Small intestine (tissue), 7 donors: ENCODE measurements around the gene FARS2. TPM values are rescaled to one million over a fixed set of nuclear protein-coding genes. Genes with fewer than 3 reads are reported as not detected.

ENCODE experiments used
- DNase-seq, 2 donors: peaks; one replicate each; pipeline versions ENCODE4 v3.0.0 to v3.0.0-alpha.2; 2013
- FAIRE-seq: peaks from 2 replicates; lab custom pipeline; 2012; peaks lifted over from hg19 to GRCh38; lab: Jason Lieb, UNC
- H3K27ac ChIP-seq, 3 donors: one replicate each; pipeline ENCODE4 v1.5.1; 2013; ENCODE audit warnings: low read length in 2 of 3, mild to moderate bottlenecking in 2 of 3, control low read depth in 1 of 3, inconsistent platforms in 1 of 3, low read depth in 1 of 3, moderate library complexity in 1 of 3
- H3K27me3 ChIP-seq, 3 donors: one replicate each; pipeline ENCODE4 v1.6.1; 2013; ENCODE audit warnings: low read length in 3 of 3, inconsistent platforms in 1 of 3; ENCODE audit not compliant: control insufficient read depth in 3 of 3, insufficient read depth in 3 of 3
- H3K36me3 ChIP-seq, 3 donors: one replicate each; pipeline ENCODE4 v1.6.1; 2013; ENCODE audit warnings: low read length in 3 of 3, inconsistent platforms in 1 of 3, low read depth in 1 of 3, mild to moderate bottlenecking in 1 of 3, moderate library complexity in 1 of 3; ENCODE audit not compliant: control insufficient read depth in 3 of 3, insufficient read depth in 2 of 3
- H3K4me1 ChIP-seq, 3 donors: one replicate each; pipeline ENCODE4 v1.6.1; 2013; ENCODE audit warnings: low read length in 2 of 3, inconsistent platforms in 1 of 3, low read depth in 1 of 3, mild to moderate bottlenecking in 1 of 3, moderate library complexity in 1 of 3; ENCODE audit not compliant: control insufficient read depth in 3 of 3, insufficient read depth in 2 of 3
- H3K4me3 ChIP-seq, 3 donors: one replicate each; pipeline ENCODE4 v1.5.1; 2013; ENCODE audit warnings: low read length in 3 of 3, control low read depth in 1 of 3, inconsistent platforms in 1 of 3, low read depth in 1 of 3, mild to moderate bottlenecking in 1 of 3, moderate library complexity in 1 of 3
- H3K9me3 ChIP-seq, 2 donors: one replicate each; pipeline ENCODE4 v1.6.1; 2013; ENCODE audit warnings: low read depth in 1 of 2, low read length in 1 of 2; ENCODE audit not compliant: control insufficient read depth in 2 of 2, insufficient read depth in 1 of 2
- WGBS, 3 donors: extraction: QIAGEN DNeasy Blood & Tissue Kit; methylation state at CpG; one replicate each; pipeline ENCODE4 v1.1.7; 2013; 5-methylcytosine and 5-hydroxymethylcytosine counted together
- polyA plus RNA-seq, 4 donors: library from polyadenylated mRNA; stranded (reverse) in 3 of 4; unstranded in 1 of 4; fragments of 200-250 nt in 3 of 4; fragments of 120-200 nt in 1 of 4; gene quantifications; one replicate each; pipeline versions ENCODE4 v1.2.1 to v1.2.3, GENCODE V29; 2013
- donor health status: healthy with polysubstance abuse.
- donor health status: control.
- donor health status: control.
- donor health status: Bipolar disorder and iron deficiency.
- donor health status: healthy.

FARS2 gene
- polyA plus RNA-seq, 4 donors, result 6.0 to 16.6 (median 11.8) TPM

GRCh38 chr6:5516036-5516435, 254.7 kb downstream of the FARS2 start:
- WGBS, 3 donors, result 76 to 88% (median 85%) methylated on average over 6 of the region's 6 CpGs
- peaks cover 0 to 2% (median 0%) of the 10 kb centered on the region in 3 donors for H3K36me3 ChIP-seq
- no peaks in the 10 kb centered on the region for H3K9me3 ChIP-seq
- no peak overlapping the region for H3K4me3 ChIP-seq
- FAIRE-seq (no peak), DNase-seq (no peak)
- H3K4me1 ChIP-seq, result no peaks in the 10 kb centered on the region
- H3K27me3 ChIP-seq, result no peaks in the 10 kb centered on the region
- no peak overlapping the region for H3K27ac ChIP-seq

GRCh38 chr6:5517796-5518195, 256.5 kb downstream of the FARS2 start:
- FAIRE-seq (no peak), DNase-seq (no peak)
- 73 to 93% (median 80%) methylated on average over 2 of the region's 2 CpGs for WGBS, 3 donors
- Histone ChIP-seq H3K9me3 (no peaks in the 10 kb centered on the region), H3K4me3 (no peak overlapping the region), H3K36me3 (peaks cover 0 to 2% (median 0%) of the 10 kb centered on the region in 3 donors), H3K27ac (no peak overlapping the region), H3K27me3 (no peaks in the 10 kb centered on the region), H3K4me1 (no peaks in the 10 kb centered on the region)

- Histone ChIP-seq H3K27me3 (no peaks in the 10 kb centered on the region), H3K4me1 (no peaks in the 10 kb centered on the region), H3K36me3 (no peaks in the 10 kb centered on the region), H3K4me3 (no peak overlapping the region), H3K27ac (no peak overlapping the region), H3K9me3 (no peaks in the 10 kb centered on the region)
- DNase-seq, result no peak
- FAIRE-seq, result no peak
Observed at GRCh38 chr6:5518936-5519491, 257.7 kb downstream of the FARS2 start.

GRCh38 chr6:5520796-5521195, 259.5 kb downstream of the FARS2 start:
- no peak overlapping the region for H3K27ac ChIP-seq
- WGBS, 3 donors, result 73 to 88% (median 81%) methylated on average over 2 of the region's 2 CpGs
- H3K27me3 ChIP-seq, result no peaks in the 10 kb centered on the region
- FAIRE-seq (no peak), DNase-seq (no peak)
- H3K4me3 ChIP-seq, result no peak overlapping the region
- H3K4me1 ChIP-seq, result no peaks in the 10 kb centered on the region
- H3K36me3 ChIP-seq, result no peaks in the 10 kb centered on the region
- no peaks in the 10 kb centered on the region for H3K9me3 ChIP-seq

- 67 to 87% (median 68%) methylated on average over 3 of the region's 3 CpGs for WGBS, 3 donors
- Histone ChIP-seq H3K4me1 (no peaks in the 10 kb centered on the region), H3K4me3 (no peak overlapping the region), H3K36me3 (no peaks in the 10 kb centered on the region), H3K9me3 (no peaks in the 10 kb centered on the region), H3K27me3 (no peaks in the 10 kb centered on the region), H3K27ac (no peak overlapping the region)
- DNase-seq (no peak), FAIRE-seq (no peak)
Observed at GRCh38 chr6:5521322-5521721, 260.0 kb downstream of the FARS2 start.

GRCh38 chr6:5522147-5522546, 260.8 kb downstream of the FARS2 start:
- Histone ChIP-seq H3K27me3 (no peaks in the 10 kb centered on the region), H3K36me3 (no peaks in the 10 kb centered on the region), H3K27ac (no peak overlapping the region), H3K4me3 (no peak overlapping the region), H3K9me3 (no peaks in the 10 kb centered on the region), H3K4me1 (no peaks in the 10 kb centered on the region)
- no peak for DNase-seq
- no peak for FAIRE-seq

- Histone ChIP-seq H3K9me3 (no peaks in the 10 kb centered on the region), H3K27ac (no peak overlapping the region), H3K4me1 (no peaks in the 10 kb centered on the region), H3K36me3 (peaks cover 0 to 2% (median 0%) of the 10 kb centered on the region in 3 donors), H3K4me3 (no peak overlapping the region), H3K27me3 (no peaks in the 10 kb centered on the region)
- WGBS, 3 donors, result 95 to 98% (median 96%) methylated on average over 2 of the region's 2 CpGs
- DNase-seq (no peak), FAIRE-seq (no peak)
Observed at GRCh38 chr6:5524110-5524509, 262.8 kb downstream of the FARS2 start.

GRCh38 chr6:5525209-5525608, 263.9 kb downstream of the FARS2 start:
- FAIRE-seq, result no peak
- no peak overlapping the region for H3K27ac ChIP-seq
- no peak for DNase-seq
- peaks cover 0 to 2% (median 0%) of the 10 kb centered on the region in 3 donors for H3K36me3 ChIP-seq
- no peaks in the 10 kb centered on the region for H3K4me1 ChIP-seq
- H3K27me3 ChIP-seq, result no peaks in the 10 kb centered on the region
- no peaks in the 10 kb centered on the region for H3K9me3 ChIP-seq
- H3K4me3 ChIP-seq, result no peak overlapping the region
- 92 to 98% (median 97%) methylated on average over 4 of the region's 4 CpGs for WGBS, 3 donors

- WGBS, 3 donors, result 94 to 98% (median 95%) methylated on average over 6 of the region's 6 CpGs
- H3K9me3 ChIP-seq, result no peaks in the 10 kb centered on the region
- peaks cover 0 to 2% (median 0%) of the 10 kb centered on the region in 3 donors for H3K36me3 ChIP-seq
- DNase-seq, result no peak
- no peaks in the 10 kb centered on the region for H3K4me1 ChIP-seq
- FAIRE-seq, result no peak
- no peaks in the 10 kb centered on the region for H3K27me3 ChIP-seq
- no peak overlapping the region for H3K27ac ChIP-seq
- H3K4me3 ChIP-seq, result no peak overlapping the region
Observed at GRCh38 chr6:5529015-5529414, 267.7 kb downstream of the FARS2 start.
